ENCODE data around the gene TINAG. TPM values are rescaled to one million over a fixed set of nuclear protein-coding genes. Genes with fewer than 3 reads are reported as not detected.

The TINAG gene
- total RNA-seq, 1 donor from 2014 or later = not detected

GRCh38 chr6:54284161-54284860 lies 23.9 kb upstream of the TINAG start:
- no peaks in the 10 kb centered on the region for H3K4me1 Mint-ChIP-seq
- no peaks in the 10 kb centered on the region for H3K36me3 Mint-ChIP-seq (ENCODE audit: low read depth)
- no peak overlapping the region for H3K4me3 Mint-ChIP-seq
- H3K9me3 Mint-ChIP-seq = no peaks in the 10 kb centered on the region
- H3K27me3 Mint-ChIP-seq (ENCODE audit: low read depth) = no peaks in the 10 kb centered on the region
- no peak for DNase-seq (ENCODE audit: low read depth, low spot score)
- TF ChIP-seq CTCF (conservative IDR thresholded peaks at IDR 0.05) = no peak
- no peak overlapping the region for H3K27ac Mint-ChIP-seq (ENCODE audit: unreplicated experiment)

- no peak for TF ChIP-seq CTCF (conservative IDR thresholded peaks at IDR 0.05)
- Mint-ChIP-seq H3K36me3 (ENCODE audit: low read depth) (no peaks in the 10 kb centered on the region), H3K27ac (ENCODE audit: unreplicated experiment) (no peak overlapping the region), H3K4me3 (no peak overlapping the region), H3K9me3 (no peaks in the 10 kb centered on the region), H3K27me3 (ENCODE audit: low read depth) (no peaks in the 10 kb centered on the region), H3K4me1 (no peaks in the 10 kb centered on the region)
- no peak for DNase-seq (ENCODE audit: low read depth, low spot score)
Observed at GRCh38 chr6:54285595-54285994, 22.6 kb upstream of the TINAG start.

GRCh38 chr6:54286141-54286540 lies 22.1 kb upstream of the TINAG start:
- no peak for DNase-seq (ENCODE audit: low read depth, low spot score)
- Mint-ChIP-seq H3K4me1 (no peaks in the 10 kb centered on the region), H3K36me3 (ENCODE audit: low read depth) (no peaks in the 10 kb centered on the region), H3K27me3 (ENCODE audit: low read depth) (no peaks in the 10 kb centered on the region), H3K4me3 (no peak overlapping the region), H3K9me3 (no peaks in the 10 kb centered on the region), H3K27ac (ENCODE audit: unreplicated experiment) (no peak overlapping the region)
- no peak for TF ChIP-seq CTCF (conservative IDR thresholded peaks at IDR 0.05)

- Mint-ChIP-seq H3K27me3 (ENCODE audit: low read depth) (no peaks in the 10 kb centered on the region), H3K36me3 (ENCODE audit: low read depth) (no peaks in the 10 kb centered on the region), H3K27ac (ENCODE audit: unreplicated experiment) (no peak overlapping the region), H3K4me1 (no peaks in the 10 kb centered on the region), H3K4me3 (no peak overlapping the region), H3K9me3 (no peaks in the 10 kb centered on the region)
- DNase-seq (ENCODE audit: low read depth, low spot score) = no peak
- TF ChIP-seq CTCF (conservative IDR thresholded peaks at IDR 0.05) = no peak
Observed at GRCh38 chr6:54288474-54288873, 19.8 kb upstream of the TINAG start.

GRCh38 chr6:54289426-54289825 lies 18.8 kb upstream of the TINAG start:
- TF ChIP-seq CTCF (conservative IDR thresholded peaks at IDR 0.05) = no peak
- H3K4me1 Mint-ChIP-seq = no peaks in the 10 kb centered on the region
- DNase-seq (ENCODE audit: low read depth, low spot score) = no peak
- H3K4me3 Mint-ChIP-seq = no peak overlapping the region
- H3K36me3 Mint-ChIP-seq (ENCODE audit: low read depth) = no peaks in the 10 kb centered on the region
- no peaks in the 10 kb centered on the region for H3K9me3 Mint-ChIP-seq
- no peaks in the 10 kb centered on the region for H3K27me3 Mint-ChIP-seq (ENCODE audit: low read depth)
- H3K27ac Mint-ChIP-seq (ENCODE audit: unreplicated experiment) = no peak overlapping the region
